Measurements from ENCODE around the gene GEMIN5. TPM values are rescaled to one million over a fixed set of nuclear protein-coding genes. Genes with fewer than 3 reads are reported as not detected.

The GEMIN5 gene
- polyA plus RNA-seq, 3 donors, result 2.0 to 3.8 (median 2.2) TPM

- intact Hi-C loops (cut with micrococcal nuclease), result no loop called here
Measured at GRCh38 chr5:154878642-154879335, 59.2 kb downstream of the GEMIN5 start.

GRCh38 chr5:154873791-154874331 lies 64.2 kb downstream of the GEMIN5 start:
- Mint-ChIP-seq H3K27ac (peak overlapping the region in 1 of 7 donors; percentile 63), H3K27me3 (ENCODE audit: low read depth in 3 of 3) (no peaks in the 10 kb centered on the region), H3K4me3 (no peak overlapping the region), H3K9me3 (peaks cover 8 to 22% (median 16%) of the 10 kb centered on the region in 7 donors), H3K36me3 (peaks cover 68 to 87% of the 10 kb centered on the region in 2 donors), H3K4me1 (no peaks in the 10 kb centered on the region)
- H4K20me1 ChIP-seq (ENCODE audit: insufficient read depth, low read length), result peaks cover 56% of the 10 kb centered on the region
- no peak for DNase-seq
- no peaks in the 10 kb centered on the region for H3K4me1 ChIP-seq (ENCODE audit: control insufficient read depth in 1 of 2, insufficient read depth in 2 of 2, low read length in 2 of 2)
- intact Hi-C loops (cut with micrococcal nuclease), result no loop called here
- peaks cover 15 to 17% of the 10 kb centered on the region in 2 donors for H3K9me3 ChIP-seq (replicated peaks in 1 of 2; ENCODE audit: control insufficient read depth in 1 of 2, insufficient read depth in 1 of 2, low read length in 2 of 2)
- no CpG with 5 or more reads among the region's 5 CpGs for WGBS (ENCODE audit: insufficient coverage)
- H3K27me3 ChIP-seq (ENCODE audit: control insufficient read depth in 2 of 2, insufficient read depth in 2 of 2, low read length in 2 of 2), result no peaks in the 10 kb centered on the region
- peaks cover 15% of the 10 kb centered on the region for H3K79me2 ChIP-seq (ENCODE audit: insufficient read depth, low read length)
- no peak overlapping the region for H3K27ac ChIP-seq (ENCODE audit: low read depth in 1 of 2, low read length in 2 of 2)
- no peak overlapping the region for H3K4me3 ChIP-seq (replicated peaks in 1 of 3; ENCODE audit: low read depth in 2 of 3, low read length in 3 of 3)
- no peak overlapping the region for H3K9ac ChIP-seq (ENCODE audit: insufficient read depth, low read length, poor library complexity, severe bottlenecking)
- H3K4me2 ChIP-seq (replicated peaks; ENCODE audit: extremely low read depth, low read length, poor library complexity, severe bottlenecking), result no peak overlapping the region
- TF ChIP-seq CTCF (IDR thresholded peaks at IDR 0.05), result no peak
- H3K36me3 ChIP-seq (replicated peaks in 1 of 2; ENCODE audit: control insufficient read depth in 1 of 2, insufficient read depth in 2 of 2, low read length in 2 of 2), result peaks cover 69 to 89% of the 10 kb centered on the region in 2 donors
- no peak overlapping the region for H2AFZ ChIP-seq (ENCODE audit: insufficient read depth, low read depth, low read length, poor library complexity, severe bottlenecking)

More at GRCh38 chr5:154878642-154879335, 59.2 kb downstream of the GEMIN5 start:
- Mint-ChIP-seq H3K36me3 (peaks cover 56 to 62% of the 10 kb centered on the region in 2 donors), H3K9me3 (peaks cover 23 to 57% (median 36%) of the 10 kb centered on the region in 7 donors), H3K4me1 (no peaks in the 10 kb centered on the region), H3K4me3 (no peak overlapping the region), H3K27ac (no peak overlapping the region), H3K27me3 (ENCODE audit: low read depth in 3 of 3) (peaks cover 0 to 2% (median 0%) of the 10 kb centered on the region in 3 donors)
- no peak for DNase-seq
- Histone ChIP-seq H3K4me1 (ENCODE audit: control insufficient read depth in 1 of 2, insufficient read depth in 2 of 2, low read length in 2 of 2) (no peaks in the 10 kb centered on the region), H3K79me2 (ENCODE audit: insufficient read depth, low read length) (no peaks in the 10 kb centered on the region), H4K20me1 (ENCODE audit: insufficient read depth, low read length) (peaks cover 18% of the 10 kb centered on the region), H3K4me2 (replicated peaks; ENCODE audit: extremely low read depth, low read length, poor library complexity, severe bottlenecking) (no peak overlapping the region), H2AFZ (ENCODE audit: insufficient read depth, low read depth, low read length, poor library complexity, severe bottlenecking) (no peak overlapping the region), H3K9me3 (replicated peaks in 1 of 2; ENCODE audit: control insufficient read depth in 1 of 2, insufficient read depth in 1 of 2, low read length in 2 of 2) (peaks cover 22 to 27% of the 10 kb centered on the region in 2 donors), H3K36me3 (replicated peaks in 1 of 2; ENCODE audit: control insufficient read depth in 1 of 2, insufficient read depth in 2 of 2, low read length in 2 of 2) (peaks cover 30 to 63% of the 10 kb centered on the region in 2 donors), H3K9ac (ENCODE audit: insufficient read depth, low read length, poor library complexity, severe bottlenecking) (no peak overlapping the region), H3K4me3 (replicated peaks in 1 of 3; ENCODE audit: low read depth in 2 of 3, low read length in 3 of 3) (no peak overlapping the region), H3K27ac (ENCODE audit: low read depth in 1 of 2, low read length in 2 of 2) (no peak overlapping the region), H3K27me3 (ENCODE audit: control insufficient read depth in 2 of 2, insufficient read depth in 2 of 2, low read length in 2 of 2) (no peaks in the 10 kb centered on the region)
- 100% methylated on average over 10 of the region's 14 CpGs for WGBS (ENCODE audit: insufficient coverage)
- TF ChIP-seq CTCF (IDR thresholded peaks at IDR 0.05), result no peak

Data from CD14-positive monocyte (primary cell).